ENCODE results near the gene SNTG2. TPM values are rescaled to one million over a fixed set of nuclear protein-coding genes. Genes with fewer than 3 reads are reported as not detected.
A peak's percentile ranks its signal among the peaks of the same experiment; 100 is the strongest.

Gene SNTG2
- total RNA-seq, 4 donors from 2014 or later = 9.0 to 44.6 (median 30.8) TPM

DNA sequence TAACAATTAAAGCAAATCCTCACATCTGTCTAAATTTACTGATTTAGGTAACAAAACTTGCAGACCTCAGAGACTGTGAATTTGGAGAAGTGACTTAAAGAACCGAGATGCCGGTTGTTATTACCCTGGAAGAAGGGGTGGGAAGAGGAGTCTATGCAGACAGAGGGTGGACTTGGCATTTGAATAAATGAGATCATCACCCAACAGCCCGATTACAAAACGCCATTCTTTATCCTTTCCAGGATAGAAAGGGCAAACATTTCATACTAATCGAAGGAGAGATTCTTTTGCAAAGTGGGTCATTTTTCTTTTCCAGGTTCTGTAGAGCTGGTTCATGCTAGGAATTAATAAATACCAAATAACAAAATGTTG, 389.5 kb downstream of the SNTG2 start:
- H3K27me3 ChIP-seq = no peaks in the 10 kb centered on the region
- H3K9me3 ChIP-seq = peaks cover 0 to 9% (median 0%) of the 10 kb centered on the region in 4 donors
- no peaks in the 10 kb centered on the region for H3K36me3 ChIP-seq
- peak overlapping the region in 2 of 4 donors; percentile 34 to 49 for H3K27ac ChIP-seq
- H3K4me1 ChIP-seq = no peaks in the 10 kb centered on the region
- 36% methylated on average over 5 of the region's 5 CpGs for WGBS, 2 donors
- no peak for DNase-seq (ENCODE audit: low spot score in 2 of 2)
- TF ChIP-seq EP300 (IDR thresholded peaks at IDR 0.05) = no peak
- no peak for TF ChIP-seq POLR2A (IDR thresholded peaks at IDR 0.05)
- no peak overlapping the region for H3K4me3 ChIP-seq

DNA sequence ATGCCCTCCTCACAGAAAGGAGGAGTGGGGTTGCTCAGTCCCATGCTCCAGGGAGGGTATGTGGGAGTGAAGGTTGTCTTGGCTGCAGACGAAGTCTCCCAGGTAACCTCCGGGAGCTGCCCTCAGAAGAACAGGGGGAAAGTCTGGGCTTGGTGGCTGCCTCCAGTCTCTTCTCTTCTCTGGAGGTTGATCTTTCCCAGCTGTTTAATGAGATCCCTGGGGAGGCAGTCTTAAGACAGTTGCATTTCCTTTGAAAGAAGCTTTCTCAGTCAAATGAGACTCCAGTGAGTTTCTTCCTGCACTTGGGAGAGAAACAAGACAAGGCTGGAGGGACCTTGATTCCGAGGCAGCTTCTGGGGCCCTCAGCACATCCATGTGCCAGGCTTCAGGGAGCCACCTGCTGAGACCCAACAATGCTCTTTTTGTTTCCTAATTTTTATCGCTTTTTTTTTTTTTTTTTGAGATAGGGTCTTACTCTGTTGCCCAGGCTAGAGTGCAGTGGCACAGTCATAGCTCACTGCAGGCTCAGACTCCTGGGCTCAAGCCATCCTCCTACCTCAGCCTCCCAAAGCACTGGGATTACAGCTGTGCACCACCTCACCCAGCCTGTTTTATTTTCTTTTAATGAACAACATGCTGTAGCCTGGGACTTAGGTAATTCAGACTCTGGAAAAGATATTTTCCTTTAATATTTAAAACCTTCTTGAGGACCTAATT, 390.9 kb downstream of the SNTG2 start:
- no peaks in the 10 kb centered on the region for H3K4me1 ChIP-seq
- no peaks in the 10 kb centered on the region for H3K36me3 ChIP-seq
- H3K27me3 ChIP-seq = no peaks in the 10 kb centered on the region
- no peak overlapping the region for H3K4me3 ChIP-seq
- no peak overlapping the region for H3K27ac ChIP-seq
- TF ChIP-seq POLR2A (IDR thresholded peaks at IDR 0.05) (no peak), EP300 (IDR thresholded peaks at IDR 0.05) (no peak)
- TF ChIP-seq, protein P1, sequence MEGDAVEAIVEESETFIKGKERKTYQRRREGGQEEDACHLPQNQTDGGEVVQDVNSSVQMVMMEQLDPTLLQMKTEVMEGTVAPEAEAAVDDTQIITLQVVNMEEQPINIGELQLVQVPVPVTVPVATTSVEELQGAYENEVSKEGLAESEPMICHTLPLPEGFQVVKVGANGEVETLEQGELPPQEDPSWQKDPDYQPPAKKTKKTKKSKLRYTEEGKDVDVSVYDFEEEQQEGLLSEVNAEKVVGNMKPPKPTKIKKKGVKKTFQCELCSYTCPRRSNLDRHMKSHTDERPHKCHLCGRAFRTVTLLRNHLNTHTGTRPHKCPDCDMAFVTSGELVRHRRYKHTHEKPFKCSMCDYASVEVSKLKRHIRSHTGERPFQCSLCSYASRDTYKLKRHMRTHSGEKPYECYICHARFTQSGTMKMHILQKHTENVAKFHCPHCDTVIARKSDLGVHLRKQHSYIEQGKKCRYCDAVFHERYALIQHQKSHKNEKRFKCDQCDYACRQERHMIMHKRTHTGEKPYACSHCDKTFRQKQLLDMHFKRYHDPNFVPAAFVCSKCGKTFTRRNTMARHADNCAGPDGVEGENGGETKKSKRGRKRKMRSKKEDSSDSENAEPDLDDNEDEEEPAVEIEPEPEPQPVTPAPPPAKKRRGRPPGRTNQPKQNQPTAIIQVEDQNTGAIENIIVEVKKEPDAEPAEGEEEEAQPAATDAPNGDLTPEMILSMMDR (IDR thresholded peaks at IDR 0.05) = no peak
- 62 to 73% methylated on average over 4 of the region's 4 CpGs for whole genome bisulfite sequencing, 2 donors
- H3K9me3 ChIP-seq = peaks cover 0 to 5% (median 0%) of the 10 kb centered on the region in 4 donors
- no peak for DNase-seq (ENCODE audit: low spot score in 2 of 2)

GRCh38 chr2:1348789-1349188, 398.1 kb downstream of the SNTG2 start:
- Histone ChIP-seq H3K9me3 (peaks cover 0 to 27% (median 6%) of the 10 kb centered on the region in 4 donors), H3K4me1 (no peaks in the 10 kb centered on the region), H3K27me3 (no peaks in the 10 kb centered on the region), H3K4me3 (no peak overlapping the region), H3K36me3 (no peaks in the 10 kb centered on the region), H3K27ac (no peak overlapping the region)
- no peak for DNase-seq (ENCODE audit: low spot score in 2 of 2)
- WGBS, 2 donors = 97% methylated on average over 1 of the region's 1 CpG
- TF ChIP-seq POLR2A (IDR thresholded peaks at IDR 0.05) (no peak), EP300 (IDR thresholded peaks at IDR 0.05) (no peak)
- TF ChIP-seq, protein P1 (IDR thresholded peaks at IDR 0.05) = no peak

- Histone ChIP-seq H3K27me3 (no peaks in the 10 kb centered on the region), H3K36me3 (no peaks in the 10 kb centered on the region), H3K27ac (no peak overlapping the region), H3K4me1 (no peaks in the 10 kb centered on the region), H3K9me3 (peaks cover 0 to 27% (median 6%) of the 10 kb centered on the region in 4 donors), H3K4me3 (no peak overlapping the region)
- 60 to 61% methylated on average over 5 of the region's 5 CpGs for WGBS, 2 donors
- TF ChIP-seq POLR2A (IDR thresholded peaks at IDR 0.05) (no peak), EP300 (IDR thresholded peaks at IDR 0.05) (no peak)
- TF ChIP-seq, protein P1 (IDR thresholded peaks at IDR 0.05) = no peak
- no peak for DNase-seq (ENCODE audit: low spot score in 2 of 2)
These were observed 399.5 kb downstream of the SNTG2 start for GRCh38 chr2:1350111-1350510.

GRCh38 chr2:1353124-1353523, 402.5 kb downstream of the SNTG2 start:
- TF ChIP-seq, protein P1 (IDR thresholded peaks at IDR 0.05) = no peak
- no peak for TF ChIP-seq POLR2A (IDR thresholded peaks at IDR 0.05)
- no peak for TF ChIP-seq EP300 (IDR thresholded peaks at IDR 0.05)
- H3K4me3 ChIP-seq = no peak overlapping the region
- no peaks in the 10 kb centered on the region for H3K36me3 ChIP-seq
- WGBS, 2 donors = 84 to 90% methylated on average over 9 of the region's 9 CpGs
- H3K27ac ChIP-seq = no peak overlapping the region
- no peak for DNase-seq (ENCODE audit: low spot score in 2 of 2)
- no peaks in the 10 kb centered on the region for H3K4me1 ChIP-seq
- H3K9me3 ChIP-seq = peaks cover 0 to 18% (median 4%) of the 10 kb centered on the region in 4 donors
- no peaks in the 10 kb centered on the region for H3K27me3 ChIP-seq

All from tibial nerve (tissue), 4 donors.